Heart left ventricle (tissue), 16 donors: ENCODE results near the gene LSS. TPM values are rescaled to one million over a fixed set of nuclear protein-coding genes. Genes with fewer than 3 reads are reported as not detected.
A peak's percentile ranks its signal among the peaks of the same experiment; 100 is the strongest.

ENCODE experiments used
- ATAC-seq, 4 donors: fragments of 200-7000 bp; cut with Tn5 transposase; one replicate each; pipeline ENCODE4 v1.9.1; 2020 to 2022; ENCODE audit warnings: moderate library complexity in 4 of 4, mild to moderate bottlenecking in 3 of 4, moderate number of reproducible peaks in 1 of 4
- DNase-seq, 5 donors: peaks; one replicate each; pipeline ENCODE4 v3.0.0-alpha.2; 2020
- H3K27ac ChIP-seq, 12 donors: fragments of 200-600 bp; sonication (generic) in 4 of 12; one replicate each; pipeline versions ENCODE4 v1.5.0 to v1.8.0; 2016 to 2022; ENCODE audit warnings: mild to moderate bottlenecking in 2 of 12
- H3K27me3 ChIP-seq, 9 donors: fragments of 200-600 bp; sonication (generic) in 2 of 9; one replicate each; pipeline versions ENCODE4 v1.5.1 to v1.8.0; 2016 to 2022; ENCODE audit warnings: mild to moderate bottlenecking in 3 of 9
- H3K36me3 ChIP-seq, 9 donors: fragments of 200-600 bp; sonication (generic) in 2 of 9; one replicate each; pipeline versions ENCODE4 v1.5.0 to v1.8.0; 2018 to 2022; ENCODE audit warnings: mild to moderate bottlenecking in 2 of 9
- H3K4me1 ChIP-seq, 12 donors: fragments of 200-600 bp; sonication (generic) in 4 of 12; one replicate each; pipeline versions ENCODE4 v1.5.0 to v1.8.0; 2016 to 2022; ENCODE audit warnings: mild to moderate bottlenecking in 3 of 12
- H3K4me3 ChIP-seq, 12 donors: fragments of 200-600 bp; sonication (generic) in 4 of 12; one replicate each; pipeline versions ENCODE4 v1.5.0 to v1.8.0; 2017 to 2022; ENCODE audit warnings: mild to moderate bottlenecking in 9 of 12, moderate library complexity in 4 of 12
- H3K9me3 ChIP-seq, 12 donors: fragments of 200-600 bp; sonication (generic) in 4 of 12; one replicate each; pipeline versions ENCODE4 v1.5.0 to v1.8.0; 2016 to 2022; ENCODE audit warnings: mild to moderate bottlenecking in 1 of 12
- POLR2A ChIP-seq, 2 donors: fragments of 450-650 bp; IDR thresholded peaks; one replicate each; pipeline ENCODE4 v1.6.1; 2017; ENCODE audit warnings: antibody characterized with exemption in 2 of 2, mild to moderate bottlenecking in 2 of 2, moderate library complexity in 2 of 2
- WGBS, 4 donors: extraction: QIAGEN DNeasy Blood & Tissue Kit in 2 of 4; methylation state at CpG; one replicate each; pipeline versions ENCODE4 v1.1.5 to v1.1.7; 2013 to 2018; 5-methylcytosine and 5-hydroxymethylcytosine counted together
- intact Hi-C, 10 donors: fragments of 100-400 bp; cut with DNase I; formaldehyde crosslinking; loops; one replicate each; pipeline versions ENCODE4 v1.11.1 to v1.14.2; 2022
- polyA plus RNA-seq, 2 donors: library from polyadenylated mRNA; stranded (reverse); fragments of 200-250 nt; gene quantifications; one replicate each; pipeline ENCODE4 v1.2.3, GENCODE V29; 2013
- total RNA-seq, 9 donors: library from RNA; depleted of rRNA in 2 of 9; stranded (reverse); fragments of >200 nt in 2 of 9; fragmentation: NEBNext Ultra II Directional in 3 of 9; extraction: Animal tissue kit (Norgen Biotek cat#: 25700) in 3 of 9; gene quantifications; one replicate each; pipeline versions ENCODE4 v1.1.0 to v1.2.4, GENCODE V29; 2016 to 2023
- TF ChIP-seq, protein P1 (sequence below), 12 donors: fragments of 200-600 bp; sonication (generic) in 4 of 12; IDR thresholded peaks; one replicate each; pipeline versions ENCODE4 v1.5.0 to v1.8.0; 2018 to 2022; ENCODE audit warnings: antibody characterized with exemption in 12 of 12, mild to moderate bottlenecking in 5 of 12
- donor health status: ischemic (EF 13 %, LVEDD 7.1; RV severe dilation, severe dysfunction).
- donor health status: healthy with polysubstance abuse.
- donor health status: DM: no; HTN: yes; CAD: no.
- donor health status: DM: no; HTN: no; CAD: no.
- donor health status: ischemic (EF 25% LVEDD 6.9; RV normal size, moderate dysfunction).
- donor health status: ischemic (EF 25% LVEDD 5.7; RV mildly dilated, moderate dysfunction).
- donor health status: healthy.
- donor health status: DM: yes; HTN: yes; CAD: no.
- donor health status: ischemic (EF 35%, LVEDD 5.7; RV mildly dilated, moderate dysfunction).
- donor health status: nonischemic (EF 11% LVEDD 7.7; RV severe dilation, severe dysfunction).
- donor health status: DM: yes; HTN: yes; CAD: no.
- donor health status: PGD.
- donor health status: ischemic (EF 29% LVEDD 5.4; RV normal size, mild dysfunction).
- donor health status: nonischemic (EF 23%, LVEDD 6.1; RV moderate dilation, normal function).

The LSS gene
- total and polyA plus RNA-seq, 11 donors = 25.1 to 65.5 (median 40.7) TPM

DNA sequence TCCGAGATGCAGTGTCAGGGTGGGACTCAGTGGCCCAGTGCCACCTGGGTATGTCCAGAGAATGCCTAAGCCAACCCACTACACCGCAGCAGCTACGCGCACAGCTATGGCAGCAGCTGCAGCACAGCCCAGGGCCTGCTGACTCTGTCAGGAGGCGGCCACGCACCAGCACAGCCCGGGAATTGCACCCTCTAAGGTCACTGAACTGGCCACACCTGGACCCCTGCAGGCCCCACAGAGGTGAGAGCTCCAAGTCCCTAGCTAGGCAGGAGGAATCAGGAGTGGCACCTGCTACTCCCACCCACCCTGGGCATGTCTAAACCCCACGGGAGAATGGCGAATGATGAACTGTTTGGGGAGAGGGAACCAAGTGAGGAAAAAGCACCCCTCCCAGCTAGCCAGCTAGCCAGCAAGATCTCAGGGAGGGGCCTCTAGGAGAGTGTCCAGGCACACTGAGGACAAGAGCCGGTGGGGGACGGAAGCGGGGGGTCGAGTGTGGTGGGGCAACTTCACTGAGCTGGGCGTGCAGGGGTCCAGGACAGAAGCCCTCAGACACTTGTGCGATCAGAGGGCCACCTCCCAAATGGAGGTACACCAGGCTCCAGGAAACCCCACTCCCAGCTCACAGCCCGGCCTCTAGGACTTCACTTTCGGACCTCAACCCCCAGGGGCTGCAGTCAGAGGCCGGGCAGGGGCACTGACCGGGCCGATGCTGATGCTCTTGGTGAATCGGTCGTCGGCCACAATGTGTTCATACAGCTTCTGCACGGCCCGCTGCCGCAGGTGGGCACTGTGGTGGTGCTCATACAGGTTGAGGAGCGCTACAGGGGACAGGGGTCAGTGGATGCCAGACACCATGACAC is 13.9 kb downstream of the LSS start:
- H3K27ac ChIP-seq = no peak overlapping the region
- peaks cover 0 to 12% (median 0%) of the 10 kb centered on the region in 12 donors for H3K4me1 ChIP-seq
- ATAC-seq (no peak), DNase-seq (peak in 1 of 5 donors; percentile 17)
- WGBS, 4 donors = 91 to 96% (median 95%) methylated on average over 20 to 27 of the region's 27 CpGs
- H3K4me3 ChIP-seq = no peak overlapping the region
- H3K36me3 ChIP-seq = peaks cover 0 to 79% (median 46%) of the 10 kb centered on the region in 9 donors
- intact Hi-C loops = no loop called here
- no peaks in the 10 kb centered on the region for H3K9me3 ChIP-seq
- no peak for TF ChIP-seq POLR2A (IDR thresholded peaks at IDR 0.05)
- TF ChIP-seq, protein P1, sequence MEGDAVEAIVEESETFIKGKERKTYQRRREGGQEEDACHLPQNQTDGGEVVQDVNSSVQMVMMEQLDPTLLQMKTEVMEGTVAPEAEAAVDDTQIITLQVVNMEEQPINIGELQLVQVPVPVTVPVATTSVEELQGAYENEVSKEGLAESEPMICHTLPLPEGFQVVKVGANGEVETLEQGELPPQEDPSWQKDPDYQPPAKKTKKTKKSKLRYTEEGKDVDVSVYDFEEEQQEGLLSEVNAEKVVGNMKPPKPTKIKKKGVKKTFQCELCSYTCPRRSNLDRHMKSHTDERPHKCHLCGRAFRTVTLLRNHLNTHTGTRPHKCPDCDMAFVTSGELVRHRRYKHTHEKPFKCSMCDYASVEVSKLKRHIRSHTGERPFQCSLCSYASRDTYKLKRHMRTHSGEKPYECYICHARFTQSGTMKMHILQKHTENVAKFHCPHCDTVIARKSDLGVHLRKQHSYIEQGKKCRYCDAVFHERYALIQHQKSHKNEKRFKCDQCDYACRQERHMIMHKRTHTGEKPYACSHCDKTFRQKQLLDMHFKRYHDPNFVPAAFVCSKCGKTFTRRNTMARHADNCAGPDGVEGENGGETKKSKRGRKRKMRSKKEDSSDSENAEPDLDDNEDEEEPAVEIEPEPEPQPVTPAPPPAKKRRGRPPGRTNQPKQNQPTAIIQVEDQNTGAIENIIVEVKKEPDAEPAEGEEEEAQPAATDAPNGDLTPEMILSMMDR (IDR thresholded peaks at IDR 0.05) = no peak
- H3K27me3 ChIP-seq = no peaks in the 10 kb centered on the region

DNA sequence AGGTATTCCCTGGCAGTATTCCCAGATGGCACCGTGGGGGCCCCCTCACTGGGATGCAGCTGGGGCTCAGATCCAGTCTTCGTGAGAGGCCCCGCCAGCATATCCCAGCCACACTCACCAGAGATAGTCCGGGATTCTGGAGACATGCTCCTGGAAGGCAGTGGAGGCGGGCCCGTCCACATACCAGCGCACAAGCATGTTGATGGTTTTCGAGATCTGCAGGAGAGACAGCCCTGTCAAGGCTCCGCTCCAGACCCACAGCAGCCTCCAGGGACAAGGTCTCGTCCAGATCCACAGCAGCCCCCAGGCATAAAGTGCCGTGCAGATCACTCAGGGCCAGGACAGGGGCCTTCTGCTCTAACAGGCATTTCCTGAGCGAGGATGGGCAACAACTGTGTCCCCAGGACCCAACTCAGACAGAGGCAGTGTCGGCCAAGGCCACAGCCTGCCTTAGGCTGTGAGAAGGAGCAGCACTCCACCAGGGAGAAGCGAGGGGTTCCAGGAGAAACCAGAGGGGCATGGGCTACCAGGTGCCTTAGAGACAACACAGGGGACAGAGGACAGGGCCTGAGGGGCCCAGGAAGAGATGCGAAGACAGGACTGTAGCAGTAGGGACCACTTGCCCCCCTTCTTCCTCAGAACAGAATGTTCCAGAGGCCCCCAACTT is 14.8 kb downstream of the LSS start:
- Histone ChIP-seq H3K27ac (no peak overlapping the region), H3K36me3 (peaks cover 0 to 79% (median 50%) of the 10 kb centered on the region in 9 donors), H3K4me1 (peaks cover 0 to 8% (median 0%) of the 10 kb centered on the region in 12 donors), H3K27me3 (no peaks in the 10 kb centered on the region), H3K9me3 (no peaks in the 10 kb centered on the region), H3K4me3 (no peak overlapping the region)
- intact Hi-C loops = no loop called here
- TF ChIP-seq POLR2A (IDR thresholded peaks at IDR 0.05) = no peak
- TF ChIP-seq, protein P1 (IDR thresholded peaks at IDR 0.05) = no peak
- ATAC-seq (no peak), DNase-seq (no peak)
- 63 to 90% (median 83%) methylated on average over 12 to 15 of the region's 15 CpGs for WGBS, 4 donors

DNA sequence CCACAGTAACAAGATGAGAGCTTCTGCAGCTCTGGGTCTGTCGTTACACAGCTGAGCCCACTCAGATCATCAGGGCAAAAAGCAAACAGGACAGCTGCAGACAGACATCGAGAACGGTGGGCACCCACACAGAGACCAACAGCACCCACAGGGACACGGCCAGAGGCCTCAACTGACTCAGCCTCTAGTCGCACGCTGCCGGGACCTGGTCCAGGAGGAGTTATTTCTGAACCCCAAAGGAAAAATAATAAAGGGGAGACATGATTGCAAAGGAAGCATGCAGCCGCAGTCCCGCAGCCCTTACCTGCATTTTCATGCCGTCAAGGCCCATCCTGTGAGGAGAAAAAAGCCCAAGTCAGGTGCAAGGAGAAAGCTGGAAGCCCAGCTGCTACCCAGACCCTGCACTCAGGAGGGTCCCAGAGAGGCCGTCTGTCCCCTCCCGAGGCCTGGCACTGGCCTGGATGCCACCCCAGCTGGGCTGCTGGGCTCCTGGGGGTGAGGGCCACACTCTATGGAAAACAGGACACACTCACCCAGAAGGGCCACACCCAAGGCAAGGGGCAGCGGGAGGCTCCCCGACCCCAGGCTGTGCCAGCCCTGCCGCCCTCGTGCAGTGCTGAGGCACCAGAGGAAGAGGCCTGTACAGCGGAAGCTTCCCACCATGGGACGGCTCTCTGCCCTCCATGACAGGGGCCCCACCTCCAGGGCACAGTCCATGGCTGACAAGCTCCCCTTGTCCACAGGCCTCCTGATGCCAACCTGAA is 15.7 kb downstream of the LSS start:
- ATAC-seq (no peak), DNase-seq (no peak)
- WGBS, 4 donors = 94 to 97% (median 96%) methylated on average over 17 to 18 of the region's 18 CpGs

More for the DNA sequence above, 15.7 kb downstream of the LSS start:
- intact Hi-C loops = no loop called here
- H3K4me1 ChIP-seq = peaks cover 0 to 8% (median 0%) of the 10 kb centered on the region in 12 donors
- no peak overlapping the region for H3K4me3 ChIP-seq
- H3K27me3 ChIP-seq = no peaks in the 10 kb centered on the region
- peaks cover 0 to 87% (median 53%) of the 10 kb centered on the region in 9 donors for H3K36me3 ChIP-seq
- H3K9me3 ChIP-seq = no peaks in the 10 kb centered on the region
- TF ChIP-seq POLR2A (IDR thresholded peaks at IDR 0.05) = no peak
- TF ChIP-seq, protein P1 (IDR thresholded peaks at IDR 0.05) = no peak
- H3K27ac ChIP-seq = no peak overlapping the region
